ENCODE measurements around the gene DHRS7B. TPM values are rescaled to one million over a fixed set of nuclear protein-coding genes. Genes with fewer than 3 reads are reported as not detected.

DHRS7B gene
- total and polyA plus RNA-seq, 2 donors (not counting 1 experiment from before 2014, with no cell fraction given) = 15.5 to 21.5 TPM

GRCh38 chr17:21125862-21126261 lies 902 bp upstream of the DHRS7B start:
- no peak overlapping the region for H3K4me3 ChIP-seq (replicated peaks in 1 of 4; ENCODE audit: control extremely low read depth in 1 of 4, insufficient read depth in 1 of 4, low read depth in 3 of 4, low read length in 4 of 4)
- H3K4me2 ChIP-seq (ENCODE audit: extremely low read depth, insufficient read depth, low read length) = no peak overlapping the region

GRCh38 chr17:21127509-21128077 lies 829 bp downstream of the DHRS7B start:
- Histone ChIP-seq H3K36me3 (ENCODE audit: control insufficient read depth, insufficient read depth, low read length) (no peaks in the 10 kb centered on the region), H3K79me2 (ENCODE audit: control insufficient read depth, insufficient read depth, low read length) (peaks cover 8% of the 10 kb centered on the region), H3K27me3 (ENCODE audit: control insufficient read depth, insufficient read depth, low read length) (no peaks in the 10 kb centered on the region), H4K20me1 (ENCODE audit: control insufficient read depth, extremely low read depth, insufficient read depth, low read length) (no peaks in the 10 kb centered on the region), H2AFZ (ENCODE audit: low read length) (peak overlapping the region; percentile 89), H3K4me1 (ENCODE audit: control insufficient read depth, extremely low read depth, insufficient read depth, low read length) (no peaks in the 10 kb centered on the region), H3K4me2 (ENCODE audit: extremely low read depth, insufficient read depth, low read length) (peak overlapping the region; percentile 99), H3K4me3 (replicated peaks in 1 of 4; ENCODE audit: control extremely low read depth in 1 of 4, insufficient read depth in 1 of 4, low read depth in 3 of 4, low read length in 4 of 4) (peak overlapping the region; percentile 76 to 91 (median 82)), H3K9me3 (ENCODE audit: control insufficient read depth, insufficient read depth, low read depth, low read length) (no peaks in the 10 kb centered on the region), H3K27ac (ENCODE audit: insufficient read depth, low read length) (peak overlapping the region; percentile 87), H3K9ac (ENCODE audit: insufficient read depth, low read length) (peak overlapping the region; percentile 93)
- TF ChIP-seq EZH2 (IDR thresholded peaks at IDR 0.05; ENCODE audit: low read length, missing control alignments) (no peak), CTCF (conservative IDR thresholded peaks at IDR 0.05 in 1 of 2, IDR thresholded peaks at IDR 0.05 in 1 of 2; ENCODE audit: low read depth in 1 of 2, low read length in 2 of 2) (no peak)
- DNase-seq (ENCODE audit: low read depth in 2 of 2) = peak in 1 of 2 donors; percentile 2

More at GRCh38 chr17:21125862-21126261, 902 bp upstream of the DHRS7B start:
- Histone ChIP-seq H2AFZ (ENCODE audit: low read length) (no peak overlapping the region), H3K27ac (ENCODE audit: insufficient read depth, low read length) (no peak overlapping the region), H3K9ac (ENCODE audit: insufficient read depth, low read length) (no peak overlapping the region), H4K20me1 (ENCODE audit: control insufficient read depth, extremely low read depth, insufficient read depth, low read length) (no peaks in the 10 kb centered on the region), H3K9me3 (ENCODE audit: control insufficient read depth, insufficient read depth, low read depth, low read length) (no peaks in the 10 kb centered on the region), H3K27me3 (ENCODE audit: control insufficient read depth, insufficient read depth, low read length) (no peaks in the 10 kb centered on the region), H3K79me2 (ENCODE audit: control insufficient read depth, insufficient read depth, low read length) (peaks cover 8% of the 10 kb centered on the region), H3K36me3 (ENCODE audit: control insufficient read depth, insufficient read depth, low read length) (no peaks in the 10 kb centered on the region), H3K4me1 (ENCODE audit: control insufficient read depth, extremely low read depth, insufficient read depth, low read length) (no peaks in the 10 kb centered on the region)
- TF ChIP-seq CTCF (conservative IDR thresholded peaks at IDR 0.05 in 1 of 2, IDR thresholded peaks at IDR 0.05 in 1 of 2; ENCODE audit: low read depth in 1 of 2, low read length in 2 of 2) = no peak
- TF ChIP-seq EZH2 (IDR thresholded peaks at IDR 0.05; ENCODE audit: low read length, missing control alignments) = no peak
- DNase-seq (ENCODE audit: low read depth in 2 of 2) = no peak

GRCh38 chr17:21129023-21129681 lies 2.4 kb downstream of the DHRS7B start:
- H3K4me2 ChIP-seq (ENCODE audit: extremely low read depth, insufficient read depth, low read length) = no peak overlapping the region
- H3K36me3 ChIP-seq (ENCODE audit: control insufficient read depth, insufficient read depth, low read length) = no peaks in the 10 kb centered on the region
- DNase-seq (ENCODE audit: low read depth in 2 of 2) = peak; percentile 34 to 72
- H3K79me2 ChIP-seq (ENCODE audit: control insufficient read depth, insufficient read depth, low read length) = peaks cover 8% of the 10 kb centered on the region
- no peaks in the 10 kb centered on the region for H4K20me1 ChIP-seq (ENCODE audit: control insufficient read depth, extremely low read depth, insufficient read depth, low read length)
- H3K27ac ChIP-seq (ENCODE audit: insufficient read depth, low read length) = no peak overlapping the region
- no peaks in the 10 kb centered on the region for H3K4me1 ChIP-seq (ENCODE audit: control insufficient read depth, extremely low read depth, insufficient read depth, low read length)
- no peak overlapping the region for H3K4me3 ChIP-seq (replicated peaks in 1 of 4; ENCODE audit: control extremely low read depth in 1 of 4, insufficient read depth in 1 of 4, low read depth in 3 of 4, low read length in 4 of 4)
- H3K27me3 ChIP-seq (ENCODE audit: control insufficient read depth, insufficient read depth, low read length) = no peaks in the 10 kb centered on the region
- no peaks in the 10 kb centered on the region for H3K9me3 ChIP-seq (ENCODE audit: control insufficient read depth, insufficient read depth, low read depth, low read length)
- no peak for TF ChIP-seq EZH2 (IDR thresholded peaks at IDR 0.05; ENCODE audit: low read length, missing control alignments)
- peak; percentile 58 to 70 for TF ChIP-seq CTCF (conservative IDR thresholded peaks at IDR 0.05 in 1 of 2, IDR thresholded peaks at IDR 0.05 in 1 of 2; ENCODE audit: low read depth in 1 of 2, low read length in 2 of 2)
- no peak overlapping the region for H2AFZ ChIP-seq (ENCODE audit: low read length)
- H3K9ac ChIP-seq (ENCODE audit: insufficient read depth, low read length) = no peak overlapping the region
